Measurements from ENCODE around the gene AP3S2. TPM values are rescaled to one million over a fixed set of nuclear protein-coding genes. Genes with fewer than 3 reads are reported as not detected.

The AP3S2 gene
- total and polyA plus RNA-seq, 2 experiments from 2014 or later, result 9.4 to 93.3 TPM

DNA sequence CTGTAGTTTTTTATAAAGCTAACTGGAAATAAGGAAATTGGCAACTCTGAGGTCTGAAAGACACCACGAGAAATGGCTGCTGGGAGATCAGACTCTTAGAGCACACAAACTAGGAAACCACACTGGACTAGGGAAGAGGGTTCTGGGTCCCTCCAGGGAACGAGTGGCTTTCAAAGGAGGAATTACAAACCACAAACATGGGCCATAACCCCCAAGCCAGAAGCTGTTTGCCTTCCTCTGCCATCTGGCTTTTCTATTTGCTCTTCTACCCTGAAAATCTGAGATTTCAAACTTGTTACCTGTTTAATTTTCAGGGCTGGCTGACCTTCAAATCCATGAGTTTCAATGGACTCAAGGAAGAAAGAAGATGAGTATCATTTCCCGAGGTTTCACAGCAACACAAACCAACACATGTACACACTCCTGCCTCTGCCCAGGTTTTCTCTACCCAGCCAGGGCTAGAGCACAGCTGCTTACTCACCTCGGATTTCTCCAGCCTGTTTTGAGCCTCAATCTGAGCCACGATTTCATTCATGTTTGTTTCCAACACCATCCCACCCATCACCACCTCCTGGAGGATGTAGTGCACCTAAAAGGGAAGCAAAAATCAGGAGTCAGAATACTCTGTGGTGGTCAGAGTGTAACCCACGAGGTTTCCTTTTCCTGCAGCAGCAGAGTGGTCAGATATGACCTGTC lies 56.5 kb downstream of the AP3S2 start (continued):
- TF ChIP-seq, protein P1, sequence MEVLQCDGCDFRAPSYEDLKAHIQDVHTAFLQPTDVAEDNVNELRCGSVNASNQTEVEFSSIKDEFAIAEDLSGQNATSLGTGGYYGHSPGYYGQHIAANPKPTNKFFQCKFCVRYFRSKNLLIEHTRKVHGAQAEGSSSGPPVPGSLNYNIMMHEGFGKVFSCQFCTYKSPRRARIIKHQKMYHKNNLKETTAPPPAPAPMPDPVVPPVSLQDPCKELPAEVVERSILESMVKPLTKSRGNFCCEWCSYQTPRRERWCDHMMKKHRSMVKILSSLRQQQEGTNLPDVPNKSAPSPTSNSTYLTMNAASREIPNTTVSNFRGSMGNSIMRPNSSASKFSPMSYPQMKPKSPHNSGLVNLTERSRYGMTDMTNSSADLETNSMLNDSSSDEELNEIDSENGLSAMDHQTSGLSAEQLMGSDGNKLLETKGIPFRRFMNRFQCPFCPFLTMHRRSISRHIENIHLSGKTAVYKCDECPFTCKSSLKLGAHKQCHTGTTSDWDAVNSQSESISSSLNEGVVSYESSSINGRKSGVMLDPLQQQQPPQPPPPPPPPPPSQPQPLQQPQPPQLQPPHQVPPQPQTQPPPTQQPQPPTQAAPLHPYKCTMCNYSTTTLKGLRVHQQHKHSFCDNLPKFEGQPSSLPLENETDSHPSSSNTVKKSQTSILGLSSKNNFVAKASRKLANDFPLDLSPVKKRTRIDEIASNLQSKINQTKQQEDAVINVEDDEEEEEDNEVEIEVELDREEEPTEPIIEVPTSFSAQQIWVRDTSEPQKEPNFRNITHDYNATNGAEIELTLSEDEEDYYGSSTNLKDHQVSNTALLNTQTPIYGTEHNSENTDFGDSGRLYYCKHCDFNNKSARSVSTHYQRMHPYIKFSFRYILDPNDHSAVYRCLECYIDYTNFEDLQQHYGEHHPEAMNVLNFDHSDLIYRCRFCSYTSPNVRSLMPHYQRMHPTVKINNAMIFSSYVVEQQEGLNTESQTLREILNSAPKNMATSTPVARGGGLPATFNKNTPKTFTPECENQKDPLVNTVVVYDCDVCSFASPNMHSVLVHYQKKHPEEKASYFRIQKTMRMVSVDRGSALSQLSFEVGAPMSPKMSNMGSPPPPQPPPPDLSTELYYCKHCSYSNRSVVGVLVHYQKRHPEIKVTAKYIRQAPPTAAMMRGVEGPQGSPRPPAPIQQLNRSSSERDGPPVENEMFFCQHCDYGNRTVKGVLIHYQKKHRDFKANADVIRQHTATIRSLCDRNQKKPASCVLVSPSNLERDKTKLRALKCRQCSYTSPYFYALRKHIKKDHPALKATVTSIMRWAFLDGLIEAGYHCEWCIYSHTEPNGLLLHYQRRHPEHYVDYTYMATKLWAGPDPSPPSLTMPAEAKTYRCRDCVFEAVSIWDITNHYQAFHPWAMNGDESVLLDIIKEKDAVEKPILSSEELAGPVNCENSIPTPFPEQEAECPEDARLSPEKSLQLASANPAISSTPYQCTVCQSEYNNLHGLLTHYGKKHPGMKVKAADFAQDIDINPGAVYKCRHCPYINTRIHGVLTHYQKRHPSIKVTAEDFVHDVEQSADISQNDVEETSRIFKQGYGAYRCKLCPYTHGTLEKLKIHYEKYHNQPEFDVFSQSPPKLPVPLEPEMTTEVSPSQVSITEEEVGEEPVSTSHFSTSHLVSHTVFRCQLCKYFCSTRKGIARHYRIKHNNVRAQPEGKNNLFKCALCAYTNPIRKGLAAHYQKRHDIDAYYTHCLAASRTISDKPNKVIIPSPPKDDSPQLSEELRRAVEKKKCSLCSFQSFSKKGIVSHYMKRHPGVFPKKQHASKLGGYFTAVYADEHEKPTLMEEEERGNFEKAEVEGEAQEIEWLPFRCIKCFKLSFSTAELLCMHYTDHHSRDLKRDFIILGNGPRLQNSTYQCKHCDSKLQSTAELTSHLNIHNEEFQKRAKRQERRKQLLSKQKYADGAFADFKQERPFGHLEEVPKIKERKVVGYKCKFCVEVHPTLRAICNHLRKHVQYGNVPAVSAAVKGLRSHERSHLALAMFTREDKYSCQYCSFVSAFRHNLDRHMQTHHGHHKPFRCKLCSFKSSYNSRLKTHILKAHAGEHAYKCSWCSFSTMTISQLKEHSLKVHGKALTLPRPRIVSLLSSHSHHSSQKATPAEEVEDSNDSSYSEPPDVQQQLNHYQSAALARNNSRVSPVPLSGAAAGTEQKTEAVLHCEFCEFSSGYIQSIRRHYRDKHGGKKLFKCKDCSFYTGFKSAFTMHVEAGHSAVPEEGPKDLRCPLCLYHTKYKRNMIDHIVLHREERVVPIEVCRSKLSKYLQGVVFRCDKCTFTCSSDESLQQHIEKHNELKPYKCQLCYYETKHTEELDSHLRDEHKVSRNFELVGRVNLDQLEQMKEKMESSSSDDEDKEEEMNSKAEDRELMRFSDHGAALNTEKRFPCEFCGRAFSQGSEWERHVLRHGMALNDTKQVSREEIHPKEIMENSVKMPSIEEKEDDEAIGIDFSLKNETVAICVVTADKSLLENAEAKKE (CRISPR knock-in tag; IDR thresholded peaks at IDR 0.05), result no peak
- TF ChIP-seq JUNB (IDR thresholded peaks at IDR 0.05; ENCODE audit: unreplicated experiment) (no peak), ETS1 (IDR thresholded peaks at IDR 0.05) (no peak), NANOG (IDR thresholded peaks at IDR 0.05; ENCODE audit: borderline replicate concordance) (no peak), POLR2AphosphoS5 (IDR thresholded peaks at IDR 0.05; ENCODE audit: low read depth) (no peak), ZNF114 (CRISPR knock-in tag; IDR thresholded peaks at IDR 0.05) (no peak), EZH2phosphoT487 (IDR thresholded peaks at IDR 0.05; ENCODE audit: unreplicated experiment) (no peak), EZH2 (IDR thresholded peaks at IDR 0.05; ENCODE audit: low read depth, unreplicated experiment) (no peak)

Data from GM23338 (cell line).